Measurements from ENCODE around the gene GNA12. TPM values are rescaled to one million over a fixed set of nuclear protein-coding genes. Genes with fewer than 3 reads are reported as not detected.
"Not testable (repeated sequence)": the region's sequence is repeated elsewhere in the genome, so short reads cannot be mapped to it uniquely, and the experiment has no call there.

GNA12 gene
- total RNA-seq, 2 experiments from 2014 or later, result 14.1 to 15.0 TPM

- H3K27me3 Mint-ChIP-seq (ENCODE audit: low read depth), result no peaks in the 10 kb centered on the region
- no peak overlapping the region for H3K27ac Mint-ChIP-seq
- intact Hi-C loops (cut with micrococcal nuclease), result loop anchor here (10.0 kb wide), 1 partner anchor 425 kb away; no protein-coding TSS in a partner anchor
- no peak for DNase-seq
- H3K4me1 Mint-ChIP-seq (ENCODE audit: low read depth), result peaks cover 16% of the 10 kb centered on the region
- CTCF ChIA-PET, result interaction anchor here (1.4 kb wide), 1 partner anchor 11 kb away, joined by 3 read pairs; no protein-coding TSS in a partner anchor
- H3K9me3 Mint-ChIP-seq, result no peaks in the 10 kb centered on the region
- no peak overlapping the region for H3K4me3 Mint-ChIP-seq
- peaks cover 3% of the 10 kb centered on the region for H3K36me3 Mint-ChIP-seq (ENCODE audit: low read depth)
Observed at GRCh38 chr7:2729893-2730716, 114.0 kb downstream of the GNA12 start.

- intact Hi-C loops (cut with micrococcal nuclease), result loop anchor here (10.0 kb wide), 1 partner anchor 426 kb away; no protein-coding TSS in a partner anchor
- H3K27ac Mint-ChIP-seq, result no peak overlapping the region
- H3K27me3 Mint-ChIP-seq (ENCODE audit: low read depth), result no peaks in the 10 kb centered on the region
- DNase-seq, result no peak
- peaks cover 8% of the 10 kb centered on the region for H3K4me1 Mint-ChIP-seq (ENCODE audit: low read depth)
- H3K4me3 Mint-ChIP-seq, result no peak overlapping the region
- CTCF ChIA-PET, result interaction anchor here (1.4 kb wide), 1 partner anchor 10 kb away, joined by 3 read pairs; no protein-coding TSS in a partner anchor
- peaks cover 3% of the 10 kb centered on the region for H3K36me3 Mint-ChIP-seq (ENCODE audit: low read depth)
- no peaks in the 10 kb centered on the region for H3K9me3 Mint-ChIP-seq
Observed at GRCh38 chr7:2729031-2729892, 114.8 kb downstream of the GNA12 start.

GRCh38 chr7:2728316-2729030 lies 115.6 kb downstream of the GNA12 start:
- Mint-ChIP-seq H3K4me1 (ENCODE audit: low read depth) (peaks cover 3% of the 10 kb centered on the region), H3K4me3 (no peak overlapping the region), H3K27ac (no peak overlapping the region), H3K27me3 (ENCODE audit: low read depth) (no peaks in the 10 kb centered on the region), H3K36me3 (ENCODE audit: low read depth) (peaks cover 3% of the 10 kb centered on the region), H3K9me3 (no peaks in the 10 kb centered on the region)
- intact Hi-C loops (cut with micrococcal nuclease), result loop anchor here (10.0 kb wide), 1 partner anchor 426 kb away; no protein-coding TSS in a partner anchor
- DNase-seq, result no peak
- CTCF ChIA-PET, result interaction anchor here (1.8 kb wide), 1 partner anchor 10 kb away, joined by 9 read pairs; no protein-coding TSS in a partner anchor

- not testable (repeated sequence) for H3K4me3 Mint-ChIP-seq; H3K36me3 Mint-ChIP-seq (ENCODE audit: low read depth); DNase-seq; H3K27me3 Mint-ChIP-seq (ENCODE audit: low read depth); H3K4me1 Mint-ChIP-seq (ENCODE audit: low read depth); H3K9me3 Mint-ChIP-seq; H3K27ac Mint-ChIP-seq
- CTCF ChIA-PET, result interaction anchor here (1.8 kb wide), 2 partner anchors 9 to 17 kb away, joined by 7 to 9 read pairs; no protein-coding TSS in a partner anchor
- intact Hi-C loops (cut with micrococcal nuclease), result loop anchor here (10.0 kb wide), 1 partner anchor 428 kb away; no protein-coding TSS in a partner anchor
Observed at GRCh38 chr7:2727206-2727605, 116.9 kb downstream of the GNA12 start.

GRCh38 chr7:2726316-2727018 lies 117.6 kb downstream of the GNA12 start:
- Mint-ChIP-seq H3K27me3 (ENCODE audit: low read depth) (no peaks in the 10 kb centered on the region), H3K4me3 (no peak overlapping the region), H3K36me3 (ENCODE audit: low read depth) (peaks cover 3% of the 10 kb centered on the region), H3K27ac (no peak overlapping the region), H3K4me1 (ENCODE audit: low read depth) (no peaks in the 10 kb centered on the region), H3K9me3 (no peaks in the 10 kb centered on the region)
- intact Hi-C loops (cut with micrococcal nuclease), result loop anchor here (10.0 kb wide), 1 partner anchor 428 kb away; no protein-coding TSS in a partner anchor
- DNase-seq, result no peak
- CTCF ChIA-PET, result interaction anchor here (1.1 to 1.8 kb wide), 3 partner anchors 8 to 17 kb away, joined by 3 to 9 read pairs (median 7); no protein-coding TSS in a partner anchor

GRCh38 chr7:2725178-2726105 lies 118.7 kb downstream of the GNA12 start:
- peaks cover 5% of the 10 kb centered on the region for H3K4me1 Mint-ChIP-seq (ENCODE audit: low read depth)
- H3K27me3 Mint-ChIP-seq (ENCODE audit: low read depth), result no peaks in the 10 kb centered on the region
- no peaks in the 10 kb centered on the region for H3K9me3 Mint-ChIP-seq
- no peak for DNase-seq
- H3K4me3 Mint-ChIP-seq, result no peak overlapping the region
- peaks cover 3% of the 10 kb centered on the region for H3K36me3 Mint-ChIP-seq (ENCODE audit: low read depth)
- CTCF ChIA-PET, result interaction anchor here (0.6 to 1.1 kb wide), 2 partner anchors 11 to 367 kb away, joined by 3 read pairs; no protein-coding TSS in a partner anchor
- no peak overlapping the region for H3K27ac Mint-ChIP-seq
- intact Hi-C loops (cut with micrococcal nuclease), result loop anchor here (10.0 kb wide), 1 partner anchor 429 kb away; no protein-coding TSS in a partner anchor

- H3K27me3 Mint-ChIP-seq (ENCODE audit: low read depth), result no peaks in the 10 kb centered on the region
- H3K9me3 Mint-ChIP-seq, result no peaks in the 10 kb centered on the region
- H3K27ac Mint-ChIP-seq, result no peak overlapping the region
- CTCF ChIA-PET, result interaction anchor here (0.6 to 1.6 kb wide), 2 partner anchors 11 to 368 kb away, joined by 3 to 5 read pairs; no protein-coding TSS in a partner anchor
- intact Hi-C loops (cut with micrococcal nuclease), result loop anchor here (5.0 to 10.0 kb wide), 2 partner anchors 138 to 430 kb away; no protein-coding TSS in a partner anchor
- DNase-seq, result no peak
- H3K4me3 Mint-ChIP-seq, result no peak overlapping the region
- H3K36me3 Mint-ChIP-seq (ENCODE audit: low read depth), result no peaks in the 10 kb centered on the region
- peaks cover 11% of the 10 kb centered on the region for H3K4me1 Mint-ChIP-seq (ENCODE audit: low read depth)
Observed at GRCh38 chr7:2724453-2725177, 119.5 kb downstream of the GNA12 start.

GRCh38 chr7:2724036-2724435 lies 120.1 kb downstream of the GNA12 start:
- H3K4me1 Mint-ChIP-seq (ENCODE audit: low read depth), result peaks cover 15% of the 10 kb centered on the region
- not testable (repeated sequence) for H3K27me3 Mint-ChIP-seq (ENCODE audit: low read depth); H3K9me3 Mint-ChIP-seq; H3K36me3 Mint-ChIP-seq (ENCODE audit: low read depth); H3K27ac Mint-ChIP-seq; DNase-seq; H3K4me3 Mint-ChIP-seq
- CTCF ChIA-PET, result interaction anchor here (0.7 to 1.6 kb wide), 2 partner anchors 11 to 14 kb away, joined by 4 to 5 read pairs; no protein-coding TSS in a partner anchor
- intact Hi-C loops (cut with micrococcal nuclease), result loop anchor here (5.0 to 10.0 kb wide), 2 partner anchors 138 to 431 kb away; no protein-coding TSS in a partner anchor

- peaks cover 22% of the 10 kb centered on the region for H3K4me1 Mint-ChIP-seq (ENCODE audit: low read depth)
- no peak for DNase-seq
- H3K4me3 Mint-ChIP-seq, result no peak overlapping the region
- CTCF ChIA-PET, result interaction anchor here (0.7 to 1.6 kb wide), 2 partner anchors 10 to 14 kb away, joined by 4 to 5 read pairs; no protein-coding TSS in a partner anchor
- intact Hi-C loops (cut with micrococcal nuclease), result loop anchor here (5.0 to 10.0 kb wide), 2 partner anchors 139 to 432 kb away; no protein-coding TSS in a partner anchor
- no peak overlapping the region for H3K27ac Mint-ChIP-seq
- H3K9me3 Mint-ChIP-seq, result no peaks in the 10 kb centered on the region
- no peaks in the 10 kb centered on the region for H3K36me3 Mint-ChIP-seq (ENCODE audit: low read depth)
- no peaks in the 10 kb centered on the region for H3K27me3 Mint-ChIP-seq (ENCODE audit: low read depth)
Observed at GRCh38 chr7:2723138-2723850, 120.8 kb downstream of the GNA12 start.

All from activated naive CD4-positive, alpha-beta T cell treated with anti-CD3 and anti-CD28 coated beads for 36 hours (primary cell).